ENCODE results near the gene SND1. TPM values are rescaled to one million over a fixed set of nuclear protein-coding genes. Genes with fewer than 3 reads are reported as not detected.

The SND1 gene
- total and polyA plus RNA-seq, 2 donors (not counting 1 experiment from before 2014, with no cell fraction given), result 44.4 to 165 TPM

- no peak overlapping the region for H2AFZ ChIP-seq (ENCODE audit: insufficient read depth, low read depth, low read length, poor library complexity, severe bottlenecking)
- no peak overlapping the region for H3K9ac ChIP-seq (ENCODE audit: low read length)
- ChIA-PET CTCF (no interaction called here), POLR2A (no interaction called here)
- no peaks in the 10 kb centered on the region for H3K27me3 Mint-ChIP-seq
- no peak overlapping the region for H3K4me3 Mint-ChIP-seq
- H3K4me1 Mint-ChIP-seq, result no peaks in the 10 kb centered on the region
- H3K9me3 ChIP-seq (ENCODE audit: control extremely low read depth in 1 of 3, control insufficient read depth in 2 of 3, insufficient read depth in 1 of 3, low read length in 2 of 3), result no peaks in the 10 kb centered on the region
- intact Hi-C loops (cut with micrococcal nuclease), result no loop called here
- H3K4me1 ChIP-seq (ENCODE audit: control insufficient read depth in 2 of 2, insufficient read depth in 2 of 2, low read length in 2 of 2), result no peaks in the 10 kb centered on the region
- ATAC-seq (ENCODE audit: low read depth), result no peak
- H3K27me3 ChIP-seq (replicated peaks in 1 of 4; ENCODE audit: control extremely low read depth in 1 of 4, control insufficient read depth in 3 of 4, insufficient read depth in 4 of 4, low read length in 3 of 4), result no peaks in the 10 kb centered on the region
- TF ChIP-seq CTCF (IDR thresholded peaks at IDR 0.05) (no peak), EZH2 (IDR thresholded peaks at IDR 0.05; ENCODE audit: borderline replicate concordance, insufficient read depth, low read depth, low read length, poor library complexity, severe bottlenecking) (no peak)
- no peaks in the 10 kb centered on the region for H3K79me2 ChIP-seq (ENCODE audit: control insufficient read depth, insufficient read depth, low read length)
- no peak overlapping the region for H3K27ac ChIP-seq (ENCODE audit: low read length in 2 of 2)
- H4K20me1 ChIP-seq (ENCODE audit: control insufficient read depth, insufficient read depth, low read length, poor library complexity, severe bottlenecking), result peaks cover 7% of the 10 kb centered on the region
- H3K36me3 ChIP-seq (replicated peaks in 1 of 2; ENCODE audit: control extremely low read depth in 1 of 2, control insufficient read depth in 1 of 2, extremely low read depth in 1 of 2, insufficient read depth in 2 of 2, low read length in 1 of 2), result no peaks in the 10 kb centered on the region
- 90% methylated on average over 7 of the region's 7 CpGs for WGBS (ENCODE audit: insufficient coverage)
- DNase-seq, result no peak
- H3K4me2 ChIP-seq (replicated peaks; ENCODE audit: low read depth, low read length, poor library complexity, severe bottlenecking), result no peak overlapping the region
- no peak overlapping the region for H3K27ac Mint-ChIP-seq
- H3K4me3 ChIP-seq (ENCODE audit: control extremely low read depth in 1 of 5, extremely low read depth in 1 of 5, insufficient read depth in 1 of 5, low read depth in 2 of 5, low read length in 4 of 5), result no peak overlapping the region
- no peaks in the 10 kb centered on the region for H3K9me3 Mint-ChIP-seq (ENCODE audit: insufficient read depth)
Measured at GRCh38 chr7:127881564-127881963, 229.6 kb downstream of the SND1 start.

GRCh38 chr7:127882313-127882920 is 230.4 kb downstream of the SND1 start:
- Histone ChIP-seq H4K20me1 (ENCODE audit: control insufficient read depth, insufficient read depth, low read length, poor library complexity, severe bottlenecking) (peaks cover 7% of the 10 kb centered on the region), H3K36me3 (replicated peaks in 1 of 2; ENCODE audit: control extremely low read depth in 1 of 2, control insufficient read depth in 1 of 2, extremely low read depth in 1 of 2, insufficient read depth in 2 of 2, low read length in 1 of 2) (no peaks in the 10 kb centered on the region), H3K27me3 (replicated peaks in 1 of 4; ENCODE audit: control extremely low read depth in 1 of 4, control insufficient read depth in 3 of 4, insufficient read depth in 4 of 4, low read length in 3 of 4) (no peaks in the 10 kb centered on the region), H3K4me3 (ENCODE audit: control extremely low read depth in 1 of 5, extremely low read depth in 1 of 5, insufficient read depth in 1 of 5, low read depth in 2 of 5, low read length in 4 of 5) (no peak overlapping the region), H3K4me1 (ENCODE audit: control insufficient read depth in 2 of 2, insufficient read depth in 2 of 2, low read length in 2 of 2) (no peaks in the 10 kb centered on the region), H3K9me3 (ENCODE audit: control extremely low read depth in 1 of 3, control insufficient read depth in 2 of 3, insufficient read depth in 1 of 3, low read length in 2 of 3) (no peaks in the 10 kb centered on the region), H3K27ac (ENCODE audit: low read length in 2 of 2) (no peak overlapping the region), H3K9ac (ENCODE audit: low read length) (no peak overlapping the region), H3K79me2 (ENCODE audit: control insufficient read depth, insufficient read depth, low read length) (no peaks in the 10 kb centered on the region), H3K4me2 (replicated peaks; ENCODE audit: low read depth, low read length, poor library complexity, severe bottlenecking) (no peak overlapping the region), H2AFZ (ENCODE audit: insufficient read depth, low read depth, low read length, poor library complexity, severe bottlenecking) (no peak overlapping the region)
- no peaks in the 10 kb centered on the region for H3K27me3 Mint-ChIP-seq
- ATAC-seq (ENCODE audit: low read depth) (no peak), DNase-seq (no peak)
- TF ChIP-seq EZH2 (IDR thresholded peaks at IDR 0.05; ENCODE audit: borderline replicate concordance, insufficient read depth, low read depth, low read length, poor library complexity, severe bottlenecking) (no peak), CTCF (IDR thresholded peaks at IDR 0.05) (no peak)
- H3K27ac Mint-ChIP-seq, result no peak overlapping the region
- no peak overlapping the region for H3K4me3 Mint-ChIP-seq
- ChIA-PET POLR2A (no interaction called here), CTCF (no interaction called here)
- intact Hi-C loops (cut with micrococcal nuclease), result no loop called here
- no CpG with 5 or more reads among the region's 3 CpGs for WGBS (ENCODE audit: insufficient coverage)
- no peaks in the 10 kb centered on the region for H3K4me1 Mint-ChIP-seq
- H3K9me3 Mint-ChIP-seq (ENCODE audit: insufficient read depth), result no peaks in the 10 kb centered on the region

Measured in B cell (primary cell).